Ishikawa (cell line): Measurements from ENCODE around the gene CACNA1D.

Experiments used
- CEBPB ChIP-seq: IDR thresholded peaks from 2 replicates; pipeline ENCODE4 v1.6.1; 2012
- EP300 ChIP-seq: IDR thresholded peaks from 2 replicates; pipeline ENCODE4 v1.6.1; 2012; ENCODE audit warnings: borderline replicate concordance
- NFIC ChIP-seq: IDR thresholded peaks from 2 replicates; pipeline ENCODE4 v1.6.1; 2012
- RAD21 ChIP-seq: IDR thresholded peaks from 2 replicates; pipeline ENCODE4 v1.6.1; 2012; ENCODE audit warnings: low read depth
- TAF1 ChIP-seq: IDR thresholded peaks from 2 replicates; pipeline ENCODE4 v1.6.1; 2012; ENCODE audit warnings: low read depth, mild to moderate bottlenecking
- YY1 ChIP-seq: IDR thresholded peaks from 2 replicates; pipeline ENCODE4 v1.6.1; 2012; ENCODE audit warnings: low read depth
- TF ChIP-seq, protein P1 (sequence below): IDR thresholded peaks from 2 replicates; pipeline ENCODE4 v1.6.1; 2012

DNA sequence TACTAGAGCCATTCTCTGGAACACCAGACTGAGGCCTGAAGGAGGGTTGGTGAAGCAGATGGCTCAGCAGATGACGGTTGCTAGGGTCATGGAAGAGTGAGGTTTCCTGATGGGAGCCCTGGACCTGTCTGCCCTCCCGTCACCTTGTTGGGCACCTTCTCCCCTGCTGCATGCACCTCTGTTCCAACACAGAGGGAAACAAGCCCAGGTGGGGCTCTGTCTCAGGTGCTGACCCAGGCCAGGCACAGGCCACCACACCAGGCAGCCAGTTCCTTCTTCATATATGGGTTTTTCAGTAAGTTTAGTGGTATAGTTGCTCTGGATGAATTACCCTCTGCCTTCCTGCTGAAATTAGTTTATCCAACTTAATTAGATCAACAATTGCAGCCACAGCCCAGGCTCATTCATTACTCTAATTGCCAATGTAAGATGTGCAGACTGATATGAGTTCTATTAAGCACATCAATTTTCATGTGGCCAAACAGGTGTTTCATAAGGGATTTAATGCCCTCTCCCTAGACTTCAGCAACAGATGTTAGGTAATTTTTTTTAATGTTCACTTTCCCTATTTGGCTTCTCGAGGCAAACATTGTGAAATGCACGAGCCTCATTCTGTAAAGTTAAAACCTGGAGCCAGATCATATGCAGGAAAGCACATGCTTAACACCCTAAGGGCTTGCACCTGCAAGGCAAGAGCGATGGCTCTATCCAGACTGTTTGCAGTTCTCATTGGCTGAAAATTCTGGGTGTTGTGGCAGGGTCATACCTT, 177.0 kb downstream of the CACNA1D start:
- no peak for TF ChIP-seq NFIC
- TF ChIP-seq EP300: no peak
- no peak for TF ChIP-seq TAF1
- TF ChIP-seq RAD21: no peak
- no peak for TF ChIP-seq YY1
- TF ChIP-seq CEBPB: no peak
- TF ChIP-seq, protein P1, sequence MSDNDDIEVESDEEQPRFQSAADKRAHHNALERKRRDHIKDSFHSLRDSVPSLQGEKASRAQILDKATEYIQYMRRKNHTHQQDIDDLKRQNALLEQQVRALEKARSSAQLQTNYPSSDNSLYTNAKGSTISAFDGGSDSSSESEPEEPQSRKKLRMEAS: no peak
